HG03280 (cell line): ENCODE measurements around the gene CFAP44.
"Not testable (repeated sequence)": the region's sequence is repeated elsewhere in the genome, so short reads cannot be mapped to it uniquely, and the experiment has no call there.

Source experiments
- ATAC-seq: cut with Tn5 transposase; IDR thresholded peaks from one replicate; pipeline ENCODE4 v1.9.1; 2021; ENCODE audit warnings: mild to moderate bottlenecking, moderate library complexity; ENCODE audit not compliant: unreplicated experiment

The CFAP44 gene, protein sequence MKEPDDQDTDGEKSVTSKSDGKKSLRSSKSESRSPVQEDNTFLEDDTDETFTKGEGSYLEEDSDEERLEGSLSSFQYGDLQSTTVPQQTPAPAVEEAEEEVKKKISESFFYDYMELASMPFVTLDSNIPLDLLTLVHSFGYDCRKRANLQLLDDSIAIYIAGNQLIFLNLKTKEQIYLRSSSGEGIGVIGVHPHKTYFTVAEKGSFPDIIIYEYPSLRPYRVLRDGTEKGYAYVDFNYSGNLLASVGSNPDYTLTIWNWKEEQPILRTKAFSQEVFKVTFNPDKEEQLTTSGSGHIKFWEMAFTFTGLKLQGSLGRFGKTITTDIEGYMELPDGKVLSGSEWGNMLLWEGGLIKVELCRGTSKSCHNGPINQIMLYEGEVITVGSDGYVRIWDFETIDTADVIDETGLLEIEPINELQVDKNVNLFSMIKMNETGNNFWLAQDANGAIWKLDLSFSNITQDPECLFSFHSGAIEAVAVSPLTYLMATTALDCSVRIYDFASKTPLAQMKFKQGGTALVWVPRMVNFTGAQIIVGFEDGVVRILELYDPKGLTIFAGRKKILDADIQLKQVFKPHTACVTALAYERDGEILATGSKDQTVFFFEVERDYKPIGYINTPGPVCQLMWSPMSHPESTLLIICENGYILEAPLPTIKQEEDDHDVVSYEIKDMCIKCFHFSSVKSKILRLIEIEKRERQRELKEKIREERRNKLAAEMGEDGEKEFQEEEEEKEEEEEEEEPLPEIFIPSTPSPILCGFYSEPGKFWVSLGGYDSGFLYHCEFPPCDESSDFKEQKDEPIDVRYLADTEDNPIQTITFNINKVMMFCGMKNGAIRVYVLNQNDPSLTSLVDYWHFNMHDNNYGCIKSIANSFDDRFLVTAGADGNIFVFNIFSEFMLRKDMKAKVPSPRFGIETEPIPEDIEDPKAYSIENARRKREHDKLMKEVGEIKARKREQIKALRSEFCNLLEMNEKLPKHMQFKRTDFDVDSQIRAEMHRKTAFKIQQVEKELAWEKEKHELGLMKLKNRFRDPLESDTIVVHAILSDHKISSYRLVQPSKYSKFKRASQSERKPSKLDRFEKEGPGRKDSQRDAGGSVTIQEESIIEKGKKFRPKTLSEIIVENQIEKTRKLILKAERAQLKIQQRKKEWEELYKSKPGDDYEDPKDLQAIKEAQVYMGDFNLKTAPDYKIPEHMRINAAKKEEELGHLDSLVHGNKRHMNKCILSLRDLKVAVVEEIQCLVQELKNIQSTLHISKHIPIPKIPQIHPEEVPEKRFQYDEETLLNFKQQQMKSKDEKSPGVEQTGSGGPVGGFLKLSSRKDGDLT (N-terminal part only)

GRCh38 chr3:113441051-113441770 lies at the start of gene CFAP44:
CFAP44 (minus strand) TSS chr3:113441493; CDS start chr3:113433664, 7,829 bp downstream.
- no peak for ATAC-seq

DNA sequence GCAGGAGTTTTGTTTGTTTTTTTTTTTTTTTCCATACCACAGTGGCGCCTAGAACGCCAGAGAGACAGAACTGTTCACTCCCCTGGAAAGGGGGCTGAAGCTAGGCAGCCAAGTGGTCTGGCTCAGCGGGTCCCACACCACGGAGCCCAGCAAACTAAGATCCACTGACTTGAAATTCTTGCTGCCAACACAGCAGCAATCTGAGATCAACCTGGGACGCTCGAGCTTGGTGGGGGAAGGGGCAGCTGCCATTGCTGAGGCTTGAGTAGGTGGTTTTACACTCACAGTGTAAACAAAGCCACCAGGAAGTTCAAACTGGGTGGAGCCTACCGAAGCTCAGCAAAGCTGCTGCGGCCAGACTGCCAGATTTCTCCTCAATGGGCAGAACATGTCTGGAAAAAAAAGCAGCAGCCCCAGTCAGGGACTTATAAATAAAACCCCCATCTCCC lies 43.9 kb upstream of the CFAP44 start:
- no peak for ATAC-seq

DNA sequence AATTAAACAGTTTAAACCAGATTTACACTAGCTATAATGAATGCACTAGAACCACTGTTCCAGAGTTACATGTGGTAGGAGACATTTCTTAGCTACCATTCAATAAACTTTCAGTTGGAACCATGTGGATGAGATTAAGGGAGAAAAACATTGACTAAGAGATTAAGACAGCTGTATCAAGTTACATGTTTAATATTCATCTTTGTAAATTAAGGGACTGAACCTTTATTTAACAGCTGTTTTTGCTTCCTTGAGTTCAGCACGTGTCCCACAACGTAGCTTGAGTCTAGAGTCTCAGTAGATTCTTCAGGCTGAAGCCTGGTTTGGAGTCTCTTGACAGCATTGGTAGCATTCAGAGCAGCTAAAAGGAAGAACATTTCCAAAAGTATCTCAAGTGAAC lies 27.2 kb upstream of the CFAP44 start:
- ATAC-seq = no peak

- ATAC-seq = no peak
These were observed 20.2 kb upstream of the CFAP44 start for GRCh38 chr3:113461488-113461887.

DNA sequence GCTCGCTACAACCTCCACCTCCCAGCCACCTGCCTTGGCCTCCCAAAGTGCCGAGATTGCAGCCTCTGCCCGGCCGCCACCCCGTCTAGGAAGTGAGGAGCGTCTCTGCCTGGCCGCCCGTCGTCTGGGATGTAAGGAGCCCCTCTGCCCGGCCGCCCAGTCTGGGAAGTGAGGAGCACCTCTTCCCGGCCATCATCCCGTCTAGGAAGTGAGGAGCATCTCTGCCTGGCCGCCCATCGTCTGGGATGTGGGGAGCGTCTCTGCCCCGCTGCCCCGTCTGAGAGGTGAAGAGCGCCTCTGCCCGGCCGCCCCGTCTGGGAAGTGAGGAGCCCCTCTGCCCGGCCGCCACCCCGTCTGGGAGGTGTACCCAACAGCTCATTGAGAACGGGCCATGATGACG lies 17.3 kb upstream of the CFAP44 start:
- ATAC-seq = not testable (repeated sequence)

DNA sequence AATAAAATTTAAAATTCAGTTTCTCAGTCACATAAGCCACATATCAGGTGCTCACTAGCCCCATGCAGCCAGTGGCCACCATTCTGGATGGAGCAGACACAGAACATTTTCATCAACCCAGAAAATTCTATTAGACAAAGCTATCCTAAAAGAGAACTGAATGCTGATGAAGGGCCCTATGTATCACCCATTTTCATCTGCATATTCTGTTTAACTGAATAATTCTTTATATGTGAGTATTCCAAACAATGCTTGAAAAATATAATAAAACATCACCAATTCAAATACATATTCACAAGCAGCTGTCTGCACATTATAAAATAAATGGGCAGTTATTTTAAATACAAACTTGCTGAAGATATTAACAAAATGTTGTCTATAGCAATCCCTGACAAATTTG lies 14.2 kb upstream of the CFAP44 start:
- no peak for ATAC-seq

- no peak for ATAC-seq
These were observed 13.3 kb upstream of the CFAP44 start for GRCh38 chr3:113454630-113455029.

DNA sequence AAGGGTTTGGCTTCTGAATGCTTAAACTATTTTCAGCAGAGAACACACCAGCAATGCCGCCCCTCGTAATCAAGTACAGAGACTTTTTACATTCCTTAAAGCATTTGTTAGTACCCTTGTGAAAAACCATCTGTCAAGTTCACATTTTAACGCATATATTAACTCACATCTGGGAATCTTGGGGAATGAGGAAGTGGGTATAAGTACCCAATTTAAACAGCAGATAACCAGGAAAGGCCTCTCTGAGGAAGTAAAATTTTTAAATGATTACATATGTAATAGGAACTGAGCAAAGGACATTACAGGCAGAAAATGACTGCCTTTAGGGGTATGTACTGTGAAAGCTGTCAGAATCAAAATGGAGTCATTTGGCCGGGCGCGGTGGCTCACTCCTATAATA lies 12.8 kb upstream of the CFAP44 start:
- ATAC-seq = no peak

DNA sequence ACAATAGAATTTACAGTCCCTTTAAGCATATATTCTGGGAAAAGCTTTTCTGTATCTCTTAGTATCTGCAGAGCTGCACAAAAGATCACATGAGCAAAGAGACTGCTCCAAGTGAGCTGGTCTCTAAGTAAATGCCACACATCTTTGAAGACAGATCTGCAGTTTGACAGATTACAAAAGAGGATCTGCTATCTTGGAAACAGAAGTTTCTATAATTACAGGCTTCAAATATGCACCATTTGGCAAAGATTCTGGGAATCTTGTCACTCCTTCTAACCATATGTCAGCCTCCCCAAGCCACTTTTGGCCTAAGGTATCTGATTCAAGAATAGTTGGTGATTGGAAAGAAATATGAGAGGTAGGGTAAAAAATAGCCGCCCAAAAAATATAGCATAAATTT lies 9.6 kb upstream of the CFAP44 start:
- ATAC-seq = no peak

GRCh38 chr3:113439606-113440005 lies 1.7 kb downstream of the CFAP44 start:
- no peak for ATAC-seq

DNA sequence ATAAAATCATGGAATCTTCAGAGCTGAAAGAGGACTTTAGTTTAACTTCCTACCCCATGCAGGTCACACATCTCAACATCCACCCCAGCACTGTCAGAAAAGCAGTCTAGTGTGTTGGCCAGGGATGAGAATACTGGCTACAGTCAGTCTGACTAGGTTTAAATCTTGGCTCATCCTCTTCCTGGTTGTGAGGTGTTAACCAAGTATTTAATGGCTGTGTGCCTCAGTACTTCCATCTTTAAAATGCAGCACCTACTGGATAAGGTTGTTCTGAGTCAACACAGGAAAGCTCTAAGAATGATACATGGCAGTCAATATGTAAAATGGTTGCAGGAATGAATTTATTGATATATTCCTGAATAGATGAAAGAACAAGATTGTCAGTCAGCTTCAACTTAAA lies 3.1 kb downstream of the CFAP44 start:
- no peak for ATAC-seq

DNA sequence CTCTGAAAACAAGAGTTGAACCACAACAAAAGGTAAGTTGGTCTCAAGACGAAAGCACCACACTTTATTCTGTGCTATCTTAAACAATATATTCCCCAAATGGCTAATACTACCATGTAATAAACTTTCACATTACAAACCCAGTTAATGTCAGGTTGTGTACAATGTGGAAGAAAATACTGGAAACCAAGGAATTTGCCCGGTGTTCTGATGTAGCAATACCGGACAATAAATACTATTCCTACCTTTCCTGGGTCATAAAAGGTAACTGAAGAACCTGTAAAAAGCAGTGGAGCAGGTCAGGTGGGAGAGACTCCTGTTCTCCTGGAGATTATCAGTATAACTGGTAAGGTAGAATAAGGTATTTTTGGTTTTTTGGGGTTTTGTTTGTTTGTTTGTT lies 3.9 kb downstream of the CFAP44 start:
- no peak for ATAC-seq

- ATAC-seq = no peak
These were observed 4.5 kb downstream of the CFAP44 start for GRCh38 chr3:113436809-113437208.

DNA sequence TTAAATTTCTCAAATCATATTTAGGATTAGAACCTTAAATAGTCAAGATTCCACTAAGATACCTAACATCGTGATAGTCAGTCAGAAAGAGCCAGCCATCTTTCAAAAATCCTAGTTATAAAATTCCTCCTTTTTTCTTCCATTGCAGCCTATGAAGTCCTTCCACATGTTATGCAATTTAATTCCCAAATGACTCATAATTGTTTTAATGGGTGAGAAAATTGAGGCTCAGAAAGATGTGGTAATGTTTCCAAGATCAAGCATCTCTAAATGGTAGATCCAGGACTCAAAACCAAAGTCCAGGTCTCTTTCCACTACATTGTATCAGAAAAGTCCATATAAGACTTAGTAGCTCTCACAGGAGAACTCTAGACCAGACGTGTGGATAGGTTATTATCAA lies 9.5 kb downstream of the CFAP44 start:
- no peak for ATAC-seq

DNA sequence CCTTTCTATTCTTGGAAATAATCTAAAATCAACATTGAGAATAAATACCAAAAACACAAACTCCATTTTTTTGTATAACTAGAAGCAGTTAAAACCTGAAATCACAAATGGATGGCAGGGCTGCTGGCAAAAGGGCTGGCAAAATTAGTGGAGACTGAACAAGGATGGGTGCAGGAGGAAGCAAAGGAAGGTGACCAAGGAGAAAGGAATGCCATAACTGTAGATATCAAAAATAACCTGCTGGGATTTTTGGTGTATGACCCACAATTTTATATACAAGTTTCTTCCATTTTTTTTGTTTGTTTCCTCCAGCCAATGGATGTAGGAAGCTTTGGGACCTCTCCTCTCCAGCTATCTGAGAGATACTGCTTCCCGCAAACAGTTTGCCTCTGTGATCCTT lies 12.7 kb downstream of the CFAP44 start:
- no peak for ATAC-seq

GRCh38 chr3:113423699-113424098 lies 17.6 kb downstream of the CFAP44 start:
- no peak for ATAC-seq

DNA sequence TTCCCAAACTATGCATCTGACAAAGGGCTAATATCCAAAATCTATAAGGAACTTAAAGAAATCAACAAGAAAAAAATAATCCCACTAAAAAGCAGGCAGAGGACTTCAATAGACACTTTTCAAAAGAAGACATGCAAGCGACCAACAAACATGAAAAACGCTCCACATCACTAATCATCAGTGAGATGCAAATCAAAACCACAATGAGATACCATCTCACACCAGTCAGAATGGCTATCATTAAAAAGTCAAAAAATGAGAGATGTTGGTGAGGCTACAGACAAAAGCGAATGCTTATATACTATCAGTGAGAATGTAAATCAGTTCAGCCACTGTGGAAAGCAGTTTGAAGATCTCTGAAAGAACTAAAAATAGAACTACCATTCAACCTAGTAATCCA lies 20.2 kb downstream of the CFAP44 start:
- ATAC-seq = no peak

GRCh38 chr3:113409676-113410075 lies 31.6 kb downstream of the CFAP44 start:
- ATAC-seq = no peak

GRCh38 chr3:113405180-113405579 lies 36.1 kb downstream of the CFAP44 start:
- ATAC-seq = no peak

- no peak for ATAC-seq
These were observed 36.7 kb downstream of the CFAP44 start for GRCh38 chr3:113404637-113405036.
